Adrenal gland (tissue), 12 donors: ENCODE data around the gene NPY. TPM values are rescaled to one million over a fixed set of nuclear protein-coding genes. Genes with fewer than 3 reads are reported as not detected.

Experiments
- DNase-seq, 7 donors: peaks; one replicate each; pipeline ENCODE4 v3.0.0-alpha.2; 2019 to 2020
- H3K27ac ChIP-seq, 5 donors: fragments of 200-600 bp; sonication (generic) in 4 of 5; 1 replicate in 3 of 5; 2 replicates in 2 of 5; pipeline versions ENCODE4 v1.5.1 to v1.8.0; 2016 to 2020; ENCODE audit warnings: mild to moderate bottlenecking in 1 of 5
- H3K27me3 ChIP-seq: fragments of 200-600 bp; 2 replicates; pipeline ENCODE4 v1.8.0; 2021
- H3K36me3 ChIP-seq, 2 donors: fragments of 200-600 bp; replicated peaks in 1 of 2; 1 replicate in 1 of 2; 2 replicates in 1 of 2; pipeline versions ENCODE4 v1.5.1 to v1.8.0; 2018 to 2022
- H3K4me1 ChIP-seq, 2 donors: fragments of 200-600 bp; replicated peaks in 1 of 2; 1 replicate in 1 of 2; 2 replicates in 1 of 2; pipeline versions ENCODE4 v1.5.1 to v1.8.0; 2018 to 2021
- H3K4me3 ChIP-seq, 4 donors: fragments of 200-600 bp; sonication (generic) in 3 of 4; one replicate each; pipeline ENCODE4 v1.5.1; 2016 to 2018
- H3K9me3 ChIP-seq, 3 donors: fragments of 200-600 bp; sonication (generic) in 1 of 3; replicated peaks in 1 of 3; 1 replicate in 2 of 3; 2 replicates in 1 of 3; pipeline versions ENCODE4 v1.5.1 to v1.8.0; 2016 to 2021
- POLR2A ChIP-seq, 2 donors: fragments of 450-650 bp; IDR thresholded peaks; one replicate each; pipeline ENCODE4 v1.6.1; 2017; ENCODE audit warnings: antibody characterized with exemption in 2 of 2, mild to moderate bottlenecking in 2 of 2, moderate library complexity in 1 of 2
- WGBS, 4 donors: extraction: QIAGEN DNeasy Blood & Tissue Kit in 2 of 4; methylation state at CpG; one replicate each; pipeline versions ENCODE4 v1.1.5 to v1.1.7; 2013 to 2017; 5-methylcytosine and 5-hydroxymethylcytosine counted together
- intact Hi-C, 2 donors: fragments of 100-400 bp; cut with DNase I; formaldehyde crosslinking; loops; one replicate each; pipeline versions ENCODE4 v1.14.1 to v1.15.0; 2022 to 2023
- polyA plus RNA-seq, 3 donors: library from polyadenylated mRNA; stranded (reverse); fragments of 200-250 nt in 2 of 3; fragments of 350-450 nt in 1 of 3; fragmentation: Illumina TruSeq in 1 of 3; extraction: RNeasy Lipid Tissue Mini Kit (QIAGEN cat#74804) in 1 of 3; gene quantifications; one replicate each; pipeline ENCODE4 v1.2.3, GENCODE V29; 2013 to 2014
- total RNA-seq, 9 donors: library from RNA; depleted of rRNA in 4 of 9; stranded (reverse); fragments of >200 nt in 4 of 9; fragments of 120-200 nt in 1 of 9; fragmentation: NEBNext Ultra II Directional in 1 of 9; extraction: Animal tissue kit (Norgen Biotek cat#: 25700) in 1 of 9; gene quantifications; one replicate each; pipeline versions ENCODE4 v1.1.0 to v1.2.4, GENCODE V29; 2013 to 2023
- TF ChIP-seq, protein P1 (sequence below), 6 experiments: fragments of 450-650 bp in 4 of 6; fragments of 200-600 bp in 2 of 6; sonication (generic) in 1 of 6; IDR thresholded peaks; 1 replicate in 5 of 6; 2 replicates in 1 of 6; pipeline versions ENCODE4 v1.5.1 to v1.8.0; 2016 to 2021; ENCODE audit warnings: antibody characterized with exemption in 6 of 6, mild to moderate bottlenecking in 2 of 6, moderate library complexity in 1 of 6
- donor health status: healthy with polysubstance abuse.
- donor health status: Bipolar disorder and iron deficiency.
- donor health status: DM: yes; HTN: yes; CAD: no.
- donor health status: DM: no; HTN: no; CAD: no.
- donor health status: DM: no; HTN: no; CAD: no.
- donor health status: DM: yes; HTN: yes; CAD: no.

The NPY gene
- total and polyA plus RNA-seq, 12 donors: 1.3 to 268 (median 14.2) TPM; not detected in 2

DNA sequence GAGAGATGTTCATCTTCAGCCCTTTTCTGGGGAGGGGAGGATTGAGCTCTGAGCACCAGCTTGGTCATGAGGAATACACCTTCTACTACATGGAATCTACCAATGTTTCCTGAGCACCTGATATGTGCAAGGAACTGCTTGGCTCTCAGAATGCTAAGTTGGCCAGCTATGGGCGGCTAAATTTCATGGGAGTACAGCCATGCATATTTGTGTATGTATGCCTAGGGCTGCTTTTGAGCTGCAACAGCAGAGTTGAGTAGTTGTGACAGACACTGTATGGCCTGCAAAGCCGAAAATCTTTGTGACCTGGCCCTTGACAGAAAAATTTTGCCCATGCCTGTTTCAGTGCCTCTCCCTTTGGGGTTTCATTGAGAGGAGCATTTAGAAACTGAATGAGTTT is 44.9 kb downstream of the NPY start:
- TF ChIP-seq, protein P1, sequence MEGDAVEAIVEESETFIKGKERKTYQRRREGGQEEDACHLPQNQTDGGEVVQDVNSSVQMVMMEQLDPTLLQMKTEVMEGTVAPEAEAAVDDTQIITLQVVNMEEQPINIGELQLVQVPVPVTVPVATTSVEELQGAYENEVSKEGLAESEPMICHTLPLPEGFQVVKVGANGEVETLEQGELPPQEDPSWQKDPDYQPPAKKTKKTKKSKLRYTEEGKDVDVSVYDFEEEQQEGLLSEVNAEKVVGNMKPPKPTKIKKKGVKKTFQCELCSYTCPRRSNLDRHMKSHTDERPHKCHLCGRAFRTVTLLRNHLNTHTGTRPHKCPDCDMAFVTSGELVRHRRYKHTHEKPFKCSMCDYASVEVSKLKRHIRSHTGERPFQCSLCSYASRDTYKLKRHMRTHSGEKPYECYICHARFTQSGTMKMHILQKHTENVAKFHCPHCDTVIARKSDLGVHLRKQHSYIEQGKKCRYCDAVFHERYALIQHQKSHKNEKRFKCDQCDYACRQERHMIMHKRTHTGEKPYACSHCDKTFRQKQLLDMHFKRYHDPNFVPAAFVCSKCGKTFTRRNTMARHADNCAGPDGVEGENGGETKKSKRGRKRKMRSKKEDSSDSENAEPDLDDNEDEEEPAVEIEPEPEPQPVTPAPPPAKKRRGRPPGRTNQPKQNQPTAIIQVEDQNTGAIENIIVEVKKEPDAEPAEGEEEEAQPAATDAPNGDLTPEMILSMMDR (IDR thresholded peaks at IDR 0.05): no peak
- TF ChIP-seq POLR2A (IDR thresholded peaks at IDR 0.05): no peak
- no peaks in the 10 kb centered on the region for H3K36me3 ChIP-seq
- no peak overlapping the region for H3K4me3 ChIP-seq
- intact Hi-C loops: no loop called here
- no peaks in the 10 kb centered on the region for H3K4me1 ChIP-seq
- H3K27me3 ChIP-seq: no peaks in the 10 kb centered on the region
- WGBS, 4 donors: 53 to 73% (median 63%) methylated on average over 2 of the region's 2 CpGs
- no peak for DNase-seq
- H3K27ac ChIP-seq: no peak overlapping the region
- no peaks in the 10 kb centered on the region for H3K9me3 ChIP-seq

- Histone ChIP-seq H3K36me3 (no peaks in the 10 kb centered on the region), H3K4me3 (no peak overlapping the region), H3K4me1 (no peaks in the 10 kb centered on the region), H3K9me3 (no peaks in the 10 kb centered on the region), H3K27me3 (no peaks in the 10 kb centered on the region), H3K27ac (no peak overlapping the region)
- no peak for DNase-seq
- TF ChIP-seq, protein P1 (IDR thresholded peaks at IDR 0.05): no peak
- no peak for TF ChIP-seq POLR2A (IDR thresholded peaks at IDR 0.05)
- 29 to 51% (median 35%) methylated on average over 2 of the region's 2 CpGs for WGBS, 4 donors
- intact Hi-C loops: no loop called here
These were observed 50.0 kb downstream of the NPY start for GRCh38 chr7:24334012-24334411.

DNA sequence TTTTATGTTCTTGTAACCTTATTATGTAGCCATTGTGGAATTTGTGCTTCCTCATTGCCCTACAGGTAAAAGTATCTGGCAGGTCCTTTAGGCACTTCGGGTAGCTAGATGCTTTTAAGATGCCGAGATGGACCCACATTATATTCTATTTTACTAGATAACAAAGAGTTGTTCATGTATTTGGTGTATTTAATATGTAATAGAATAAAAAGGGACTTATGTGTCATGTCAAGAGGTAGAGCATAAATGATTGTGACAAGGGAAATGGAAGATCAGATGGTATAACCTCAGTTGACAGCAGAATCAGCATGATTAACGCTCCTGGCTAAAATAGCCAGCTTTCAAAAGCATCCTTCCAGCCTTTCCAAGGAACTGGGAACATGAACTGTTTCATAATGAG is 50.6 kb downstream of the NPY start:
- no peak overlapping the region for H3K27ac ChIP-seq
- H3K36me3 ChIP-seq: no peaks in the 10 kb centered on the region
- no peak overlapping the region for H3K4me3 ChIP-seq
- no peaks in the 10 kb centered on the region for H3K27me3 ChIP-seq
- WGBS, 4 donors: 63 to 82% (median 77%) methylated on average over 3 of the region's 3 CpGs
- DNase-seq: no peak
- intact Hi-C loops: no loop called here
- no peaks in the 10 kb centered on the region for H3K9me3 ChIP-seq
- TF ChIP-seq POLR2A (IDR thresholded peaks at IDR 0.05): no peak
- TF ChIP-seq, protein P1 (IDR thresholded peaks at IDR 0.05): no peak
- no peaks in the 10 kb centered on the region for H3K4me1 ChIP-seq

DNA sequence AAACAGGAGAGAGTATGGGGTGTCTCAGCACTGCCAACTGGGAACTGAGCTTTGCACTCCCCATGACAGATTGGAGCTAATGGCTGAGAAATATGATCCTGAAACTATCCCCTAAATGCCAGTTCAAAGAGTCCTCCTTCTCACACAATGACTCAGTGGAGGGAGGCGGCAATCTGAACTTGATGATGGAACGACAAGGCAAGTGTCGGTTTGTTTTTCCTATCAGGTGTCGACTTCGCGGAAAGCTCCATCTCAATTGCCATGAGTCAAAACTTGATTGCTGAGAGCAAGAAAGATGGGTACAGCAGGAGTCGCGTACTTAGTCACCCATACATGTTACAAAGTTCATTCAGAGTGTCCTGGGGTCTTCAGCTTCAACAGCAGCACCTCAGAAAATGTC is 52.5 kb downstream of the NPY start:
- WGBS, 4 donors: 30 to 67% (median 49%) methylated on average over 8 of the region's 8 CpGs

More for the DNA sequence above, 52.5 kb downstream of the NPY start:
- intact Hi-C loops: no loop called here
- no peak overlapping the region for H3K27ac ChIP-seq
- no peak for TF ChIP-seq POLR2A (IDR thresholded peaks at IDR 0.05)
- TF ChIP-seq, protein P1 (IDR thresholded peaks at IDR 0.05): no peak
- no peaks in the 10 kb centered on the region for H3K36me3 ChIP-seq
- H3K27me3 ChIP-seq: no peaks in the 10 kb centered on the region
- no peaks in the 10 kb centered on the region for H3K4me1 ChIP-seq
- no peak overlapping the region for H3K4me3 ChIP-seq
- DNase-seq: no peak
- no peaks in the 10 kb centered on the region for H3K9me3 ChIP-seq
